Ecto neural progenitor cell (in vitro differentiated cells): ENCODE data around the gene KIAA1328.
"Not testable (repeated sequence)": the region's sequence is repeated elsewhere in the genome, so short reads cannot be mapped to it uniquely, and the experiment has no call there.

ENCODE experiments used
- DNase-seq: peaks from one replicate; pipeline ENCODE4 v3.0.0-alpha.2; 2018; ENCODE audit warnings: low spot score

Gene KIAA1328

GRCh38 chr18:36887864-36888263, 58.9 kb downstream of the KIAA1328 start:
- DNase-seq, result no peak

GRCh38 chr18:36888778-36889177, 59.9 kb downstream of the KIAA1328 start:
- no peak for DNase-seq

- no peak for DNase-seq
These were observed 60.4 kb downstream of the KIAA1328 start for GRCh38 chr18:36889321-36889720.

- DNase-seq, result no peak
These were observed 60.8 kb downstream of the KIAA1328 start for GRCh38 chr18:36889742-36890141.

GRCh38 chr18:36890598-36890997, 61.7 kb downstream of the KIAA1328 start:
- DNase-seq, result no peak

- DNase-seq, result no peak
These were observed 64.3 kb downstream of the KIAA1328 start for GRCh38 chr18:36893227-36893626.

- DNase-seq, result no peak
These were observed 66.7 kb downstream of the KIAA1328 start for GRCh38 chr18:36895606-36896005.

- no peak for DNase-seq
These were observed 68.3 kb downstream of the KIAA1328 start for GRCh38 chr18:36897253-36897652.

GRCh38 chr18:36899289-36899688, 70.4 kb downstream of the KIAA1328 start:
- no peak for DNase-seq

- DNase-seq, result no peak
These were observed 71.5 kb downstream of the KIAA1328 start for GRCh38 chr18:36900466-36900865.

GRCh38 chr18:36901277-36901701, 72.4 kb downstream of the KIAA1328 start:
- DNase-seq, result no peak

GRCh38 chr18:36903215-36903928, 74.4 kb downstream of the KIAA1328 start:
- DNase-seq, result no peak

- DNase-seq, result no peak
These were observed 76.6 kb downstream of the KIAA1328 start for GRCh38 chr18:36905571-36905970.

- not testable (repeated sequence) for DNase-seq
These were observed 80.4 kb downstream of the KIAA1328 start for GRCh38 chr18:36909282-36909681.

- no peak for DNase-seq
These were observed 84.0 kb downstream of the KIAA1328 start for GRCh38 chr18:36912887-36913286.

GRCh38 chr18:36917907-36918306, 89.0 kb downstream of the KIAA1328 start:
- no peak for DNase-seq

- no peak for DNase-seq
These were observed 100.7 kb downstream of the KIAA1328 start for GRCh38 chr18:36929601-36930000.

GRCh38 chr18:36931106-36931505, 102.2 kb downstream of the KIAA1328 start:
- no peak for DNase-seq

GRCh38 chr18:36933552-36933951, 104.6 kb downstream of the KIAA1328 start:
- no peak for DNase-seq

- no peak for DNase-seq
These were observed 106.0 kb downstream of the KIAA1328 start for GRCh38 chr18:36934884-36935283.

- DNase-seq, result no peak
These were observed 113.3 kb downstream of the KIAA1328 start for GRCh38 chr18:36942264-36942663.

- DNase-seq, result no peak
These were observed 119.0 kb downstream of the KIAA1328 start for GRCh38 chr18:36947820-36948348.

GRCh38 chr18:36950282-36950681, 121.4 kb downstream of the KIAA1328 start:
- no peak for DNase-seq

GRCh38 chr18:36950960-36951359, 122.0 kb downstream of the KIAA1328 start:
- no peak for DNase-seq
